DMS79 treated with DMSO at 0.1 percent for 48 hours (cell line): ENCODE results near the gene UGGT2.
A peak's percentile ranks its signal among the peaks of the same experiment; 100 is the strongest.

ENCODE experiments used
- DNase-seq: peaks from one replicate; lab custom pipeline; 2025; lab: John Stamatoyannopoulos, UW

Gene UGGT2, protein sequence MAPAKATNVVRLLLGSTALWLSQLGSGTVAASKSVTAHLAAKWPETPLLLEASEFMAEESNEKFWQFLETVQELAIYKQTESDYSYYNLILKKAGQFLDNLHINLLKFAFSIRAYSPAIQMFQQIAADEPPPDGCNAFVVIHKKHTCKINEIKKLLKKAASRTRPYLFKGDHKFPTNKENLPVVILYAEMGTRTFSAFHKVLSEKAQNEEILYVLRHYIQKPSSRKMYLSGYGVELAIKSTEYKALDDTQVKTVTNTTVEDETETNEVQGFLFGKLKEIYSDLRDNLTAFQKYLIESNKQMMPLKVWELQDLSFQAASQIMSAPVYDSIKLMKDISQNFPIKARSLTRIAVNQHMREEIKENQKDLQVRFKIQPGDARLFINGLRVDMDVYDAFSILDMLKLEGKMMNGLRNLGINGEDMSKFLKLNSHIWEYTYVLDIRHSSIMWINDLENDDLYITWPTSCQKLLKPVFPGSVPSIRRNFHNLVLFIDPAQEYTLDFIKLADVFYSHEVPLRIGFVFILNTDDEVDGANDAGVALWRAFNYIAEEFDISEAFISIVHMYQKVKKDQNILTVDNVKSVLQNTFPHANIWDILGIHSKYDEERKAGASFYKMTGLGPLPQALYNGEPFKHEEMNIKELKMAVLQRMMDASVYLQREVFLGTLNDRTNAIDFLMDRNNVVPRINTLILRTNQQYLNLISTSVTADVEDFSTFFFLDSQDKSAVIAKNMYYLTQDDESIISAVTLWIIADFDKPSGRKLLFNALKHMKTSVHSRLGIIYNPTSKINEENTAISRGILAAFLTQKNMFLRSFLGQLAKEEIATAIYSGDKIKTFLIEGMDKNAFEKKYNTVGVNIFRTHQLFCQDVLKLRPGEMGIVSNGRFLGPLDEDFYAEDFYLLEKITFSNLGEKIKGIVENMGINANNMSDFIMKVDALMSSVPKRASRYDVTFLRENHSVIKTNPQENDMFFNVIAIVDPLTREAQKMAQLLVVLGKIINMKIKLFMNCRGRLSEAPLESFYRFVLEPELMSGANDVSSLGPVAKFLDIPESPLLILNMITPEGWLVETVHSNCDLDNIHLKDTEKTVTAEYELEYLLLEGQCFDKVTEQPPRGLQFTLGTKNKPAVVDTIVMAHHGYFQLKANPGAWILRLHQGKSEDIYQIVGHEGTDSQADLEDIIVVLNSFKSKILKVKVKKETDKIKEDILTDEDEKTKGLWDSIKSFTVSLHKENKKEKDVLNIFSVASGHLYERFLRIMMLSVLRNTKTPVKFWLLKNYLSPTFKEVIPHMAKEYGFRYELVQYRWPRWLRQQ (N-terminal part only)

DNA sequence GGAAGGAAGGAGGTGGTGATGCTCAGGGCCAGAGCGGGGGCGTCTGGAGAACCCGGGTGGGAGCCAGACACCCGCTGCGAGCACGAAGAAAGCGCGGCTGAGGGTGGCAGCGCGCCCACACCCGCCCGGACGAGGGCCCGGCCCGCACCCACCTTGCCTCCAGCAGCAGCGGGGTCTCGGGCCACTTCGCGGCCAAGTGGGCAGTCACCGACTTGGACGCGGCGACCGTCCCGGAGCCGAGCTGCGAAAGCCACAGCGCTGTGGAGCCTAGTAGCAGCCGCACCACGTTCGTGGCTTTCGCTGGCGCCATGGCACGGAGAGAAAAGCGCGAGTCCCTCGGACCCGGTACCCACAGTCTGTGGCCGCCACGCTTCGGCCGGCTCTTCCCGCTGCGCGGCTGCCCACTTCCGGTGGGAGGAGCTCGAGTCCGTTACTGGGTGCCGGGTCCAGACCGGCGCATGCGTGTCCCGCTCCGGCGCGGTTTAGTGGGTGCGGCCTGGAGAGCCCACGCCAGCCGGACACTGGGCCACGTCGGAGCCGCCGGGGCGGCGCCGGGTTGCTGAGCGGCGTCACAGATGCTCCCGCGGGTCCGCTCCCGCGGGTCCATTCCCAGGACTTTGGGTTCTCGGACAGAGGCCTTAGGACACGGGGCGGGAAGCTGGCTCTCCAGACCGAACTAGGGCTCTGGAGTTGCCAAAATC lies at the start of gene UGGT2:
UGGT2 (minus strand) TSS at position 399 of the 701 bp plus-strand sequence; CDS start at position 310, 89 bp downstream.
- peak; percentile 95 for DNase-seq

DNA sequence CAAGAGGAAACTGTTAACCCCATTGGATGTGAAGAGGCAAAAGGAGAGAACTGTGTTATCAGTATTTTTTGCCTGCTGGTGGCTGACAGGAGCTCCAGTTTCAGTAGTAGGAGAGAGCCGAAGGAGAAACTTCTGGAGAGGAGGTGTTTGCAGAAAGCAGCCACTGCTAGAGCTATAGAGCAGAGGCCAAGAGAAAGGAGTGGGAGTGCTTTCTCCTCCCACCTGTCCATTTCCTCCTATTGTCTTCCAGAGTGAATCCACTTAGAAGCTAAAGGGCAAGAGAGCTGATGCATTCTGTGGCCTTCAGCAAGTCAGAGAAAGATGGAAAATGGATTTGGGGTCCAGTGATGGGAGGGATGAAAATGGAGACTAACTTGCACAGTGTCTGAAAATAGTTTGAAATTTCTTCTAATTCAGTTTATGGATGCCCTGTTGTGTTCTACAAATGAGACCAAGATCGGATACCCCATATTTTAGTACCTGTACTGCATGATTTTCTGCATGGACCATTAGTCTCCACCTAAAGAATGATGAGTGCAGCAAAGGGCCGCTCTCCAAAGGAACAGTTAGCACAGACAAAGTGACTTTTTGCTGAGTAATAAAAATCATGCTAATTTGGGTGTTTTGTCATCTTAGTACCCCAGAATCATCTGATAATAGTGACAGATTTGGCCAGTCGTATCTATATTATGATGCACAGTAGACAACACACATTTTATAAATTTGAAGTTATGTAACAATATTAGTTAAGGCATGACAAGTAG lies 47.4 kb upstream of the UGGT2 start:
- DNase-seq = no peak

GRCh38 chr13:96093296-96094006 lies 40.2 kb upstream of the UGGT2 start:
- no peak for DNase-seq

DNA sequence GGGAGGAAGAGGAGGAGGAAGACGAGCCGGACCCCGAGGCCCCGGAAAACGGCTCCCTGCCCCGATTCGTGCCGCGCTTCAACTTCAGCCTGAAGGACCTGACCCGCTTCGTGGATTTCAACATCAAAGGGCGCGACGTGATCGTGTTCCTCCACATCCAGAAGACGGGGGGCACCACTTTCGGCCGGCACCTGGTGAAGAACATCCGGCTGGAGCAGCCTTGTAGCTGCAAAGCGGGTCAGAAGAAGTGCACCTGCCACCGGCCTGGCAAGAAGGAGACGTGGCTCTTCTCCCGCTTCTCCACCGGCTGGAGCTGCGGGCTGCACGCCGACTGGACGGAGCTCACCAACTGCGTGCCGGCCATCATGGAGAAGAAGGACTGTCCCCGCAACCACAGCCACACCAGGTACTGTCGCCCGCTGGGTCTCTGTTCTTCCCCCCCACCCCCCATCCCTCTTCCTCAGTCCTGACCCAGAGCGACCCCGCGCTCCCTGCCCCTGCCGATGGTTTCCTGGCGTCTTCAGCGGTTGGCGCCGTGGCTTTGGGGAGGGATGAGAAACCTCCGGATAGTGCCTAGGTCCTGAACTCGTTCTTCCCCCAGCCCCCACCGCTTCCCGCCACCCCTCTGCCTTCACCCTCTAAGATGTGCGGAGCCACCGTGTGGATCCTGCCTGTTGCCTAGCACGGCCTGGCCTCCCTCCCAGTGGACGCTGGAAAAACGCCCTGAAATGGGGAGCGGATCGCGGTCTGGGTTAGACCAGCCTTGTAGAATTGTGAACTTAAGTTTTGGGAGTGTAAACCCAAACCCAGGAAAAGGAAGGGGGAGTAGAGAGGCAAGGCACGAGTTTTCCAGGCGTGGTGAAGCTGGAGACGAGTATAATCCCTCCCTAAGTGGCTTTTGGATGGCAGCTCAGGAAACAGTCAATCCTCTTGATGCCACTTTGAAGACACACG lies 38.2 kb upstream of the UGGT2 start:
- DNase-seq = peak; percentile 40

DNA sequence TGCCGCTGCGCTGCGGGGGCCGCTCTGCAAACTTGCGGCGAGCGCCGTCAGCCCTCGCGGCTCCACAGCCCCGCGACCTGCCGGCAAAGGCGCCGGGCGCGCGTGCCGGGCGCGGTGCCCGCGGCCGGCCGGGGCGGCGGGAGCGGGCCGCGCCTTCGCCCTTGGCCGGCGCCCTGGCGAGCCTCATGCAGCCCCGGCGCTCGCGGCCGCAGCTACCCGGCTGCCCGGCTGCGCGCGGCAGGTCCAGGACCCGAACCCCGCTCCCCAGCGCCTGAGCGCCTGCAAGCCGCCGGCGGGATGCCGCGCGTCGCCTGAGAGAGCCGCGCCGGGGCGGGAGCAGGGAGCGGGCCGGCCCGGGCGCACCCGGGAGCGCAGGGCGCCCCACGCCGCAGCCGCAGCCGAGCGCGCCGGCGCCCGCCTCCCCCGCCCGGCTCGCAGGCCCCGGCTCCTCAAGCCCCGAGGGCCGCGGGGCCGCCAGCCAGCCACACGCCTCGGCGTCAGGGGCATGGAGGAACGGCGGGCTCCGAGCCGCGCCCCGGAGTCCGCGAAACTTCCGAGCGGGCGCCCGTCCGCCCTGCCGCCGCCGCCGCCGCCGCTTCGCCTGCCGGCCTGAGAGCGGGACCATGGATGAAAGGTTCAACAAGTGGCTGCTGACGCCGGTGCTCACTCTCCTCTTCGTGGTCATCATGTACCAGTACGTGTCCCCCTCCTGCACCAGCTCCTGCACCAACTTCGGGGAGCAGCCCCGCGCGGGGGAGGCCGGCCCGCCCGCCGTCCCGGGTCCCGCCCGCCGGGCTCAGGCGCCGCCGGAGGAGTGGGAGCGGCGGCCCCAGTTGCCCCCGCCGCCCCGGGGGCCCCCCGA lies 37.3 kb upstream of the UGGT2 start:
- no peak for DNase-seq

- DNase-seq = peak; percentile 69
Observed at GRCh38 chr13:96089749-96090239, 36.6 kb upstream of the UGGT2 start, which contains the start of gene HS6ST3. HS6ST3 (plus strand) TSS chr13:96090107.

GRCh38 chr13:96089139-96089538 lies 35.9 kb upstream of the UGGT2 start:
- DNase-seq = no peak

- no peak for DNase-seq
Observed at GRCh38 chr13:96086736-96087135, 33.5 kb upstream of the UGGT2 start.

DNA sequence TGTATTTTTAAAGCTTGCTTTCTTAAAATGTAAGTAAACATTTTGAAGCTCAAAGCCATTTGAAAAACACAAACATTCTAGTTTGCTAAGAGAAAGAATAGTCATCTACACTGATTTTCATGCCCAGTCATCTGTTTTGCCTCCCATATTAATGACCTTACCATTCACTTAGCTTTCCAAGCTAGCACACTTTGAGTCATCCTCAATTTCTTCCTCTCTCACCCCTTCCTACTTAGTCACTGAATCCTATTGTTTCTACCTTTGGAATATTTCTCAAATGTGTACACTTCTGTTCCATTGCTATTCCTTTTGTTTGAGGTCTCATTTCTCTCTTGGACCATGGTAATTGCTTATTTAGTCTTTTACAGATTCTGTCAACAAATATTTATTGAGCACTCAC lies 29.4 kb upstream of the UGGT2 start:
- DNase-seq = no peak

DNA sequence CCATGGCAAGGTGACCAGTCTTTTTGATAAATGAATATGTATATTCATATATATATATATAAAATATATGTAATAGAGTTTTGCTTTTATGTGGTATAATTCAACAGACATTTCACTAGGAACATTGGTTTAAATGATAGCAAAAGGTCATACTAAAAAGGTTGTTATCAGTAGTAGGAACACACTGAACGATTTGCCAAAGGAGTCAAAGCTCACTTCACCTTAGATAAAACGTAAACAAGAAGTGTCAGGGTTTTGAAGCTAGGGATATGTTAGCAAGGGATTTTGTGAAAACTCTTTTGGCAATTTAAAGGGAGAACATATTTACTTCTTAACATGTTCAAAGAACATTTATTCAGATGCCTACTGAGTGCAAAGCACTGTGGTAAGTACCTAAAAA lies 28.7 kb upstream of the UGGT2 start:
- no peak for DNase-seq

- DNase-seq = no peak
Observed at GRCh38 chr13:96080676-96081075, 27.5 kb upstream of the UGGT2 start.

DNA sequence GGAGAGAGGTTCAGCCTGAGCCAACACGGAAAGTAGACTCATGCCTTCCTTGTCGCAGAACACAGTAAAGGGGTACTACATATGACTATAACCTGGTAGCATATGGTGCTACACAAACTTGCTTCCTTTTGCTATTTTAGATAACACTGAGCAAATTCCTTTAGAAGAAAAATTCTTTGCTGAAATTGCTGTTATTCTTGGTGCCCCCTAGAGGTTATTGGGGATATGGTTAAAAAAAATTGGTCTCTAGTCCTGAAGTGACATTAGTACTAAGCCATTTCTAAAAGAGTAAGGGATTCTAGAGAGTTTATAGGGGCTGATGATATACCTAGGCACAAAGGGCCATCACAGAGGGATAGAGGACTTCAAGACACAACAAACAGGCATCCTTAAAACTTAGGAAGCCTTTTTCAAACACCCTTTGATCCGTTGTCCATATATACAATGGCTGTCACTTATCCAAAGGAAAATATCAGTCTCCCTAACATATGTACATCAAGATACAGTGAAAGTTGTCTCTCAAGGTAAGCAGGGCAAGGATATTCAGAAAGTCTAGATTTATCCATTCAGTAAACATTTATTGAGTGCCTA lies 22.8 kb upstream of the UGGT2 start:
- no peak for DNase-seq

- DNase-seq = no peak
Observed at GRCh38 chr13:96072392-96072791, 19.2 kb upstream of the UGGT2 start.

DNA sequence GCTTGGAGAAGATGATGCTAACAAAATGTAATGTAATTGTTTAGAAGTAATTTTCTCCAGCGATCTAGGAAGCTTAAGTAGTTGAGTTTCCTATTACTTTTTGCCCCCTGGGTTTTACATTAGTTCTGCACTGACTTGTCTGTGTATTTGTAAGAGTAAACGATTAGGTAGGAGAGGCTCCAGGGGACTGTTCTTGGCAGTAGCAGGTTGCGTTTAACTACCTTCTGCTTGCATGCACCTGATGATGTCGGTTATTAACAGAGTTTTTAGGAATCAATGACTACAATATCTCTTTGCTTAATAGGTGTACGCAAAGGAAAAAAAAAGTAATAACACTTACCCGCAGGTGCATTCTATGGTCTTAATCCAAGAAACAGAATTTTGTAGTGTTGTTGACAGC lies 18.3 kb upstream of the UGGT2 start:
- DNase-seq = no peak

DNA sequence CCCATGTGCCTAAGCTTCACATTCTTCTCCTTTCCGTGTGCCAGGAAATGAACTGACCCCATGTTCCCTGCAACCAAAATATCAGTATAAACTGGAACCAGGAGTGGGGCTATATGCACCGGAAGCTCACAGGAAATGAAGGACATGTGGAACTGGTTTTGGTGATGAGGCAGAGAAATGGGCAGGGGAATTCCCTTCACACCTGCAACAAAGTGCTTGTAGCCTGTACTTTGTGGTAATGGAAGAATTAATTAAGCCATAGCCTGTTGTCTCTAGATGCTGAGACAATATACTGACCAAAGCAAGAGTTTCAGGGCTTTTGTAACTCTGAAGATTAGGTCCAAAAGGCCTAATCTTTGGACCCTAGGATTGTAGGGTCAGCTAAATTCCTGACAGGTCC lies 15.5 kb upstream of the UGGT2 start:
- no peak for DNase-seq

DNA sequence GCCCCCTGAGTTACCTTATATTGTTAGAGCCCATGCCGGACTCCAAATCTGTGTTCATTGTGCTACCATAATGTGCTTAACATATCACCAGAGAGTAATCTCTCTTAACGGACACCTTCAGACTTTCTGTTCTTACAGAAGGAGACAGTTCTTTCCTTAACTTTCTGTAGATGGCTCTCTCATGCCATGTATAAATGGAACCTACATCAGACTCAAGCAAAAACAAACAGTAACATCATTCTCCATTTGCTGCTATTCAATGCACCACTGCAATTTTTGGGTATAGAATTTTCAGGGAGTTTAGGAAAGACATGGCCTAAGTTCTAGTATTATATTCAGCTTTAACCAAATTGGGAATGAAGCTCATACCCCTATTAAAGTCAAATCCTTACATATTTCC lies 12.6 kb upstream of the UGGT2 start:
- DNase-seq = no peak

DNA sequence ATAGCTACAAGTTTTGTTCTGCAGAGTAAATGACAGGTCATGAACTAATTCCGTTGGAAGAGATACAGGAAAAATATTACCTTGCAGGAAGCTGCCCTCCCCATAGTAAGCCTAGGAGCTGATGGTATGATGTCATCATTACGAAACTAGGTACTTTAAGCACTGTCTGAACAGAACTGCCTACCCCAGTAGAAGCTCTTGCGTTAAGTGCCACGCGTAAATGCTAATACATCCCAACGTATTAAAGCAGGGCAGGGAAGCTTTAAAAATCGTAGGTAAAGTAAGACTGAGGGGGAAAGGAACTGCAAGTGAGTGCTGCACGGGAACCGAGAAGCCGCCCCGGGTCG lies 572 bp downstream of the UGGT2 start:
- DNase-seq = peak; percentile 67
